Stimulated activated CD8-positive, alpha-beta memory T cell treated with anti-CD3 and anti-CD28 coated beads, Interleukin-12 subunit alpha, Interleukin-12 subunit beta, amount 100 ng/mL, for 1 hour (primary cell): Measurements from ENCODE around the gene SART3.
"Not testable (repeated sequence)": the region's sequence is repeated elsewhere in the genome, so short reads cannot be mapped to it uniquely, and the experiment has no call there.

Experiments
- DNase-seq: peaks from one replicate; pipeline ENCODE4 v3.0.0-alpha.2; 2020; ENCODE audit warnings: low read depth

Gene SART3

GRCh38 chr12:108485371-108485770 is 75.6 kb downstream of the SART3 start:
- not testable (repeated sequence) for DNase-seq

DNA sequence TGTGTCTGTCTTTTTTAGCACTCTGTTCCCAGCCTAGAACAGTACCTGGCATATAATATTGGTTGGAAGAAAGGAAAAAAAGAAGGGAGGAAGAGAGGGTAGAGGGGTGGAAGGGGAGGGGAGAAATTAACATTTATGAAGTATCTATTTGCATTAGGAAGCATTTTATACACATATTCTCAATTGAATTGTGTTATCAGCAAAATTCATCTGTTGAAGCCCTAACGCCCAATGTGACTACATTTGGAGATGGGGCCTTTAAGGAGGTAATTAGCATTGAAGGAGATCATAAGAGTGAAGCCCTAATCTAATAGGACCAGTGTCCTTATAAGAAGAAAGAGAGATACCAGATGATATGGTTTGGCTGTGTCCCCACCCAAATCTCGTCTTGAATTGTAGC is 76.1 kb downstream of the SART3 start:
- DNase-seq: no peak

DNA sequence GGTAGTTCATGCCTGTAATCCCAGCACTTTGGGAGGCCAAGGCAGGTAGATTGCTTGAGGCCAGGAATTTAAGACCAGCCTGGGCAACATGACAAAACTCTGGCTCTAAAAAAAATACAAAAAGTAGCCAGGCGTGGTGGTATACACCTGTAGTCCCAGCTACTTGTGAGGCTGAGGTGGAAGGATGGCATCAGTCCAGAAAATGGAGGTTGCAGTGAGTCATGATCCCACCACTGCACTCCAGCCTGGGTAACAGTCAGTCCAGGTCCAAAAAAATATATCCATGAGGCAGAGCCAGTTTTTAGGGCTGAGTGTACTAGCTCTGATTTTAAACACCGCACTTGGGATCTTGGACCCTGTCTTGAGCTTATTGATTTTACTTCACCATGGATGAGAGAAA is 76.5 kb downstream of the SART3 start:
- no peak for DNase-seq

- DNase-seq: no peak
Observed at GRCh38 chr12:108483213-108484059, 77.5 kb downstream of the SART3 start.

DNA sequence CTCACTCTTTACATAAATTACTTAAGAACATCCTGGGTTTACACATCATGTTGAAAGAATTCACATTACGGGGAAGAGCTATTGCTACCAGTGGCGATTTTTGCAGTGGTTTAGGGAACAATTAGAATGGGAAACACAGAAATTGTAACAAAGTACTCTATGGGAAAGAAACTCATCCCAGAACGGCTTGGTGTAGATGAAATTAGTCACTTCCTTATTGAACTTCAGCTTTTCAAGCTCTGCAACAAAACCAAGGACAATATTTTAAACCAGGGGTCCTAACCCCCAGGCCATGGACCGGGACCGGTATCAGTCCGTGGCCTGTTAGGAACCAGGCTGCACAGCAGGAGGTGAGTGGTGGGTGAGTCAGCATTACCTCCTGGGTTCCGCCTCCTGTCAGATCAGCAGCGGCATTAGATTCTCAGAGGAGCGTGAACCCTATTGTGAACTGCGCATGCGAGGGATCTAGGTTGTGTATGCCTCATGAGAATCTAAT is 78.2 kb downstream of the SART3 start:
- DNase-seq: no peak

DNA sequence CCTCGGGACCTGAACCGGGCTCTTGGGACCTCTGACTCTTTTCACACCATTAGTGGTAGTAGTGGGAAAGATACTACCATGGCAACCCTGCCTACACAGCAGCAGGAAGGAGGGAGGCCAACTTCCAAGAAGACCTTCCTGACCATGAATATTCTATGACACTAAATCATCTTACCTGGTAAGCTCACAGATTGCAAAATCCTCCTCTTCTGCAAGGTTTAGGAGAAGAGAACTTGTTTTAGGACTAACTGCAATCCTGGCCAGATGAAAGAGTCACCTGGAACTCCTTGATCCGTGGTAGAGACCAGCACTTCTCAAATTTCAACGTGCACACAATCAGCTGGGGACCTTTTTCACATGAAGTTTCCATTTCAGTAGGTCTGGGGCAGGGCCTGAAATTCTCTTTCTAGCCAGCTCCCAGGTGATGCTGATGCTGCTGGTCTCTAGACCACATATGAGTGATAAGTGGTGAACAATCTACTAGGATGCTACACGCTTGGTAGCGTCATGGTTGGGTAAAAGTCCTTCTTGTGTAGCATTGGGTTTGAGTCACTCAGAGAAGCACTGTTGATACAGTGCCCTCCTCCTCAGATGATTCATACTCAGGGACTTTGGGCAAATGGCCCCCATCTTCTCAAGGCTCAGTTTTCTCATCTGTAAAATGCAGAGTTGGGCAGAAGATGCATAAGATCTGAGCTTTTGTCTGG is 81.5 kb downstream of the SART3 start:
- no peak for DNase-seq

DNA sequence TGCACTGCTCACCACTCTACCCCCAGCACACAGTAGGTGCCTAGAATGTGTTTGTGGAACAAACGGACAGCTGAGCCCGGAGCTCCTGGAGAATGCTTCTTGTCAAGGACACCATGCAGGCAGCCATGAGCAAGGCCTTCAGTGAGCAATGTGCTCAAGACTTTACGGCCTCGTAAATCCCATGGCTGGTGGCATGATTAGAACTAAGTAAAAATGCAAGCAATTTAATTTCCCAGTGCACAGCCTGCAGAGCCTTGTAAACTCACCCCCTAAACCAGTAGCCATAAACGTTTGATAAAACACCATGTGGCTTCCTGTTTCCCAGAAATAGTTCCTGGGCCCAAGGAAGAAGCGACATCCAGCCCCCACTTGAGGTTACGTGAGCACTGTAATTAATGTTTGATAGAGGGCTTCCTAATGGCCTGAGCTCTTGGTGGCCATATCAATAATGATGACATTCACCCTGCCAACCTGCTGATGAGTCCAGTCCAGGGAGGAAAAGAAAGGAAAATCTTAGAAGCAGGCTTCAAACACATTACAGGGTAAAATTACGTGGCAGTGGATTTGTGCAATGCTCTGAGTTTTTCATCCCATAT is 82.3 kb downstream of the SART3 start:
- no peak for DNase-seq

DNA sequence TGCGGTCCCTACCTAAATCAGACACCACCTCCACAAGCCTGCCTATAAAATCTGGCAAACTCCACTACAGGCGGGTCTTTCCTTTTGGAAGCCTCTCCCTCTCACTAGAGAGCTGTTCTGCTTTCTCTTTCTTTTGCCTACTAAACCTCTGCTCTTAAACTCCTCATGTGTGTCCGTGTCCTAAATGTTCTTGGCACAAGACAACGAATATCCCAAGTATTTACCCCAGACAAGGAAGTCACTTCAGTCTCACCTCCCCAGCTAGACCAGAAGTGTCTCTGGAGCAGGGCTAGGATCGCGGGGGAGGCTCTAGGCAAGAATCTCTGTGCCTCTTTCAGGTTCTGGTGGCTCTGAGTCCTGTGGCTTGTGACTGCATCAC is 83.1 kb downstream of the SART3 start:
- no peak for DNase-seq

GRCh38 chr12:108477055-108477880 is 83.7 kb downstream of the SART3 start:
- DNase-seq: no peak

DNA sequence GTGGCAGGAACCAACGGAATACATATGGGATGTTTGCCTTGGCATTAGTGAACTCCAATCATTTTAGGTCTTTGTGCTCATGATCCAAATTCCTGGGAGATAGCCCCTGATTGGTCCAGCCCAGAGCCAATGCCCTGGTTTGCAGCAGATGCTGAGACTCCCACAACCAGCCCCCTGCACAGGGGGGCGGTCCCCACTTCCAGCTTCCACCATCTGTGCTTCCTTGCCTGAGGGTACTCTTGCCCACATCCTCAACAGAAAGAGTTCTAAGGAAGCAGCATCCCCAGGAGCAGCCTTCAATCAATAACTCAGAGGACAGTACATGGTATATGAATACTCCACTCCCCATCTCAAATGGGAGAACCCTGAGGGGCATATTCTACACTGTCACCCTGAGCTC is 85.6 kb downstream of the SART3 start:
- DNase-seq: no peak

- no peak for DNase-seq
Observed at GRCh38 chr12:108473400-108474055, 87.4 kb downstream of the SART3 start.
